Measurements from ENCODE around the gene SLC51A.
"Not testable (repeated sequence)": the region's sequence is repeated elsewhere in the genome, so short reads cannot be mapped to it uniquely, and the experiment has no call there.

The SLC51A gene

GRCh38 chr3:196244166-196244565 is 27.8 kb downstream of the SLC51A start:
- not testable (repeated sequence) for DNase-seq

- peak; percentile 64 for DNase-seq
Observed at GRCh38 chr3:196246612-196247308, 30.4 kb downstream of the SLC51A start.

- DNase-seq, result no peak
Observed at GRCh38 chr3:196251918-196252317, 35.6 kb downstream of the SLC51A start.

- no peak for DNase-seq
Observed at GRCh38 chr3:196254376-196255283, 38.3 kb downstream of the SLC51A start.

GRCh38 chr3:196255776-196256175 is 39.4 kb downstream of the SLC51A start:
- no peak for DNase-seq

GRCh38 chr3:196260784-196261183 is 44.5 kb downstream of the SLC51A start:
- DNase-seq, result no peak

GRCh38 chr3:196263819-196264218 is 47.5 kb downstream of the SLC51A start:
- no peak for DNase-seq

- DNase-seq, result peak; percentile 44
Observed at GRCh38 chr3:196268284-196269163, 52.2 kb downstream of the SLC51A start.

- DNase-seq, result no peak
Observed at GRCh38 chr3:196270499-196270898, 54.2 kb downstream of the SLC51A start.

- no peak for DNase-seq
Observed at GRCh38 chr3:196272826-196273225, 56.5 kb downstream of the SLC51A start.

- DNase-seq, result peak; percentile 55
Observed at GRCh38 chr3:196273655-196274054, 57.3 kb downstream of the SLC51A start.

GRCh38 chr3:196274585-196274984 is 58.3 kb downstream of the SLC51A start:
- DNase-seq, result peak; percentile 93

GRCh38 chr3:196275126-196275525 is 58.8 kb downstream of the SLC51A start:
- no peak for DNase-seq

GRCh38 chr3:196280689-196281440 is 64.5 kb downstream of the SLC51A start:
- peak; percentile 74 for DNase-seq

GRCh38 chr3:196281962-196282361 is 65.6 kb downstream of the SLC51A start:
- DNase-seq, result no peak
